Lower lobe of right lung (tissue), 2 donors: ENCODE data around the gene TMEM233. TPM values are rescaled to one million over a fixed set of nuclear protein-coding genes. Genes with fewer than 3 reads are reported as not detected.

Experiments
- ATAC-seq, 2 donors: fragments of 200-7000 bp; cut with Tn5 transposase; one replicate each; pipeline ENCODE4 v1.9.1; 2020 to 2022; ENCODE audit warnings: mild to moderate bottlenecking in 2 of 2, moderate library complexity in 2 of 2
- DNase-seq: peaks from one replicate; pipeline ENCODE4 v3.0.0-alpha.2; 2020
- H3K27ac ChIP-seq: fragments of 200-600 bp; one replicate; pipeline ENCODE4 v1.8.0; 2022
- H3K27me3 ChIP-seq: fragments of 200-600 bp; one replicate; pipeline ENCODE4 v1.8.0; 2022; ENCODE audit warnings: low read depth
- H3K36me3 ChIP-seq: fragments of 200-600 bp; one replicate; pipeline ENCODE4 v1.8.0; 2022; ENCODE audit warnings: mild to moderate bottlenecking
- H3K4me1 ChIP-seq: fragments of 200-600 bp; one replicate; pipeline ENCODE4 v1.8.0; 2022
- H3K4me3 ChIP-seq: fragments of 200-600 bp; one replicate; pipeline ENCODE4 v1.8.0; 2022; ENCODE audit warnings: mild to moderate bottlenecking
- H3K9me3 ChIP-seq: fragments of 200-600 bp; one replicate; pipeline ENCODE4 v1.8.0; 2022
- CTCF ChIP-seq: fragments of 200-600 bp; IDR thresholded peaks from one replicate; pipeline ENCODE4 v1.8.0; 2022; ENCODE audit warnings: antibody characterized with exemption, mild to moderate bottlenecking
- intact Hi-C: fragments of 100-400 bp; cut with DNase I; formaldehyde crosslinking; loops from one replicate; pipeline ENCODE4 v1.11.0; 2022
- total RNA-seq: library from RNA; stranded (reverse); fragmentation: NEBNext Ultra II Directional; extraction: Animal tissue kit (Norgen Biotek cat#: 25700); gene quantifications from one replicate; pipeline ENCODE4 v1.2.1, GENCODE V29; 2021
- donor health status: DM: no; HTN: yes; CAD: no; lungs with severe emphysema.

The TMEM233 gene
- total RNA-seq, 1 donor from 2014 or later = 0.47 TPM

- H3K27ac ChIP-seq = no peak overlapping the region
- no peaks in the 10 kb centered on the region for H3K9me3 ChIP-seq
- H3K27me3 ChIP-seq = no peaks in the 10 kb centered on the region
- H3K4me1 ChIP-seq = peaks cover 40% of the 10 kb centered on the region
- H3K36me3 ChIP-seq = peaks cover 7% of the 10 kb centered on the region
- DNase-seq = no peak
- no peak for TF ChIP-seq CTCF
- no peak for ATAC-seq
- H3K4me3 ChIP-seq = no peak overlapping the region
- intact Hi-C loops = no loop called here
Measured at GRCh38 chr12:119666226-119666795, 72.7 kb downstream of the TMEM233 start.

- TF ChIP-seq CTCF = no peak
- DNase-seq (no peak), ATAC-seq (no peak)
- no peaks in the 10 kb centered on the region for H3K27me3 ChIP-seq
- intact Hi-C loops = no loop called here
- H3K36me3 ChIP-seq = peaks cover 14% of the 10 kb centered on the region
- peak overlapping the region; percentile 83 for H3K4me3 ChIP-seq
- H3K4me1 ChIP-seq = peaks cover 48% of the 10 kb centered on the region
- peak overlapping the region; percentile 96 for H3K27ac ChIP-seq
- no peaks in the 10 kb centered on the region for H3K9me3 ChIP-seq
Measured at GRCh38 chr12:119666900-119667576, 73.5 kb downstream of the TMEM233 start.

- intact Hi-C loops = no loop called here
- H3K27me3 ChIP-seq = no peaks in the 10 kb centered on the region
- peak within 1 kb of the TSS; percentile 96 for H3K27ac ChIP-seq
- peaks cover 21% of the 10 kb centered on the region for H3K36me3 ChIP-seq
- H3K4me1 ChIP-seq = peaks cover 55% of the 10 kb centered on the region
- H3K4me3 ChIP-seq = peak within 1 kb of the TSS; percentile 83
- no peaks in the 10 kb centered on the region for H3K9me3 ChIP-seq
- DNase-seq (peak; percentile 99), ATAC-seq (peak; percentile 94 to 97)
- TF ChIP-seq CTCF = peak; percentile 99
Measured at GRCh38 chr12:119667577-119668323, 74.2 kb downstream of the TMEM233 start, which contains the start of gene PRKAB1. Gene PRKAB1 (plus strand): TSS chr12:119668133. CDS start chr12:119668245, 112 bp downstream.

GRCh38 chr12:119668324-119668841 lies 74.8 kb downstream of the TMEM233 start:
- peak overlapping the region; percentile 83 for H3K4me3 ChIP-seq
- intact Hi-C loops = no loop called here
- peaks cover 27% of the 10 kb centered on the region for H3K36me3 ChIP-seq
- H3K9me3 ChIP-seq = no peaks in the 10 kb centered on the region
- TF ChIP-seq CTCF = no peak
- peak overlapping the region; percentile 96 for H3K27ac ChIP-seq
- ATAC-seq = peak; percentile 21 to 24
- peaks cover 61% of the 10 kb centered on the region for H3K4me1 ChIP-seq
- no peaks in the 10 kb centered on the region for H3K27me3 ChIP-seq
- DNase-seq = no peak

- Histone ChIP-seq H3K4me1 (peaks cover 74% of the 10 kb centered on the region), H3K36me3 (peaks cover 43% of the 10 kb centered on the region), H3K27me3 (no peaks in the 10 kb centered on the region), H3K9me3 (no peaks in the 10 kb centered on the region), H3K4me3 (peak overlapping the region; percentile 83), H3K27ac (peak overlapping the region; percentile 96)
- ATAC-seq (peak; percentile 64 to 67), DNase-seq (peak; percentile 85)
- intact Hi-C loops = no loop called here
- TF ChIP-seq CTCF = no peak
Measured at GRCh38 chr12:119669744-119670472, 76.3 kb downstream of the TMEM233 start.
